Stimulated activated naive B cell treated with anti-CD40 and anti-IgM and Interleukin-4, amounts not matched to agents 10 μg/mL and 1 μg/mL and 100 μg/mL, for 72 hours (primary cell): Measurements from ENCODE around the gene MYO18B.

Source experiments
- ATAC-seq, 2 donors: fragments of 150-1000 bp; cut with Tn5 transposase; replicated peaks; 2 replicates each; pipeline ENCODE4 v1.10.0; 2021; ENCODE audit warnings: moderate library complexity in 1 of 2
- DNase-seq: peaks from one replicate; pipeline ENCODE4 v3.0.0; 2021
- H3K27ac Mint-ChIP-seq: one replicate; pipeline ENCODE4 v1.8.0; 2022; ENCODE audit warnings: mild to moderate bottlenecking, mixed read lengths
- H3K27me3 Mint-ChIP-seq, 2 donors: one replicate each; pipeline ENCODE4 v1.8.0; 2022; ENCODE audit warnings: mixed read lengths in 2 of 2
- H3K36me3 Mint-ChIP-seq, 2 donors: one replicate each; pipeline ENCODE4 v1.8.0; 2022; ENCODE audit warnings: mixed read lengths in 2 of 2, mild to moderate bottlenecking in 1 of 2
- H3K4me1 Mint-ChIP-seq, 2 donors: one replicate each; pipeline ENCODE4 v1.8.0; 2022; ENCODE audit warnings: mixed read lengths in 2 of 2, mild to moderate bottlenecking in 1 of 2
- H3K4me3 Mint-ChIP-seq, 2 donors: one replicate each; pipeline ENCODE4 v1.8.0; 2022; ENCODE audit warnings: mild to moderate bottlenecking in 2 of 2, mixed read lengths in 2 of 2, moderate library complexity in 1 of 2
- H3K9me3 Mint-ChIP-seq, 2 donors: one replicate each; pipeline ENCODE4 v1.8.0; 2022; ENCODE audit warnings: mixed read lengths in 2 of 2, mild to moderate bottlenecking in 1 of 2

The MYO18B gene

GRCh38 chr22:25750569-25751173 lies 8.7 kb downstream of the MYO18B start:
- Mint-ChIP-seq H3K4me3 (no peak overlapping the region), H3K9me3 (no peaks in the 10 kb centered on the region), H3K36me3 (no peaks in the 10 kb centered on the region), H3K27me3 (peaks cover 0 to 4% of the 10 kb centered on the region in 2 donors), H3K27ac (no peak overlapping the region), H3K4me1 (peaks cover 0 to 5% of the 10 kb centered on the region in 2 donors)
- DNase-seq = no peak
- no peak for ATAC-seq

GRCh38 chr22:25751174-25751581 lies 9.2 kb downstream of the MYO18B start:
- H3K9me3 Mint-ChIP-seq = no peaks in the 10 kb centered on the region
- peaks cover 0 to 4% of the 10 kb centered on the region in 2 donors for H3K27me3 Mint-ChIP-seq
- no peaks in the 10 kb centered on the region for H3K36me3 Mint-ChIP-seq
- H3K4me1 Mint-ChIP-seq = peaks cover 0 to 5% of the 10 kb centered on the region in 2 donors
- no peak overlapping the region for H3K4me3 Mint-ChIP-seq
- ATAC-seq (no peak), DNase-seq (no peak)
- H3K27ac Mint-ChIP-seq = no peak overlapping the region

GRCh38 chr22:25752615-25753214 lies 10.7 kb downstream of the MYO18B start:
- no peak overlapping the region for H3K4me3 Mint-ChIP-seq
- no peak for DNase-seq
- H3K27ac Mint-ChIP-seq = no peak overlapping the region
- H3K9me3 Mint-ChIP-seq = no peaks in the 10 kb centered on the region
- H3K27me3 Mint-ChIP-seq = peaks cover 0 to 4% of the 10 kb centered on the region in 2 donors
- H3K36me3 Mint-ChIP-seq = no peaks in the 10 kb centered on the region
- H3K4me1 Mint-ChIP-seq = peaks cover 0 to 5% of the 10 kb centered on the region in 2 donors
- no peak for ATAC-seq

GRCh38 chr22:25753252-25753651 lies 11.3 kb downstream of the MYO18B start:
- Mint-ChIP-seq H3K27me3 (peaks cover 0 to 4% of the 10 kb centered on the region in 2 donors), H3K4me1 (peaks cover 0 to 5% of the 10 kb centered on the region in 2 donors), H3K9me3 (no peaks in the 10 kb centered on the region), H3K27ac (no peak overlapping the region), H3K36me3 (no peaks in the 10 kb centered on the region), H3K4me3 (peak overlapping the region in 1 of 2 donors; percentile 46)
- ATAC-seq (no peak), DNase-seq (no peak)

GRCh38 chr22:25754527-25755202 lies 12.7 kb downstream of the MYO18B start:
- ATAC-seq (no peak), DNase-seq (no peak)
- Mint-ChIP-seq H3K27me3 (peaks cover 0 to 4% of the 10 kb centered on the region in 2 donors), H3K36me3 (no peaks in the 10 kb centered on the region), H3K27ac (no peak overlapping the region), H3K4me1 (no peaks in the 10 kb centered on the region), H3K4me3 (no peak overlapping the region), H3K9me3 (no peaks in the 10 kb centered on the region)

GRCh38 chr22:25757686-25758085 lies 15.7 kb downstream of the MYO18B start:
- Mint-ChIP-seq H3K4me3 (no peak overlapping the region), H3K4me1 (no peaks in the 10 kb centered on the region), H3K27me3 (no peaks in the 10 kb centered on the region), H3K36me3 (no peaks in the 10 kb centered on the region), H3K27ac (no peak overlapping the region), H3K9me3 (no peaks in the 10 kb centered on the region)
- no peak for DNase-seq
- ATAC-seq = no peak

GRCh38 chr22:25758316-25758715 lies 16.3 kb downstream of the MYO18B start:
- no peaks in the 10 kb centered on the region for H3K4me1 Mint-ChIP-seq
- H3K9me3 Mint-ChIP-seq = no peaks in the 10 kb centered on the region
- ATAC-seq (no peak), DNase-seq (no peak)
- no peaks in the 10 kb centered on the region for H3K36me3 Mint-ChIP-seq
- no peak overlapping the region for H3K27ac Mint-ChIP-seq
- H3K4me3 Mint-ChIP-seq = no peak overlapping the region
- H3K27me3 Mint-ChIP-seq = no peaks in the 10 kb centered on the region

GRCh38 chr22:25759825-25760231 lies 17.8 kb downstream of the MYO18B start:
- Mint-ChIP-seq H3K27me3 (no peaks in the 10 kb centered on the region), H3K36me3 (no peaks in the 10 kb centered on the region), H3K27ac (no peak overlapping the region), H3K4me1 (no peaks in the 10 kb centered on the region), H3K4me3 (no peak overlapping the region), H3K9me3 (no peaks in the 10 kb centered on the region)
- ATAC-seq = no peak
- no peak for DNase-seq

GRCh38 chr22:25760294-25760693 lies 18.3 kb downstream of the MYO18B start:
- Mint-ChIP-seq H3K27ac (no peak overlapping the region), H3K27me3 (no peaks in the 10 kb centered on the region), H3K9me3 (no peaks in the 10 kb centered on the region), H3K36me3 (no peaks in the 10 kb centered on the region), H3K4me1 (no peaks in the 10 kb centered on the region), H3K4me3 (no peak overlapping the region)
- no peak for ATAC-seq
- DNase-seq = no peak

- ATAC-seq (no peak), DNase-seq (no peak)
- H3K4me1 Mint-ChIP-seq = no peaks in the 10 kb centered on the region
- no peak overlapping the region for H3K27ac Mint-ChIP-seq
- H3K36me3 Mint-ChIP-seq = no peaks in the 10 kb centered on the region
- H3K4me3 Mint-ChIP-seq = no peak overlapping the region
- H3K9me3 Mint-ChIP-seq = peaks cover 3 to 4% of the 10 kb centered on the region in 2 donors
- H3K27me3 Mint-ChIP-seq = no peaks in the 10 kb centered on the region
These were observed 19.0 kb downstream of the MYO18B start for GRCh38 chr22:25760848-25761595.

- DNase-seq = no peak
- H3K4me3 Mint-ChIP-seq = no peak overlapping the region
- peaks cover 12 to 15% of the 10 kb centered on the region in 2 donors for H3K9me3 Mint-ChIP-seq
- no peaks in the 10 kb centered on the region for H3K27me3 Mint-ChIP-seq
- no peak for ATAC-seq
- H3K4me1 Mint-ChIP-seq = no peaks in the 10 kb centered on the region
- no peak overlapping the region for H3K27ac Mint-ChIP-seq
- H3K36me3 Mint-ChIP-seq = peaks cover 8 to 10% of the 10 kb centered on the region in 2 donors
These were observed 20.2 kb downstream of the MYO18B start for GRCh38 chr22:25762147-25762546.

GRCh38 chr22:25763239-25763777 lies 21.3 kb downstream of the MYO18B start:
- DNase-seq = no peak
- no peak overlapping the region for H3K27ac Mint-ChIP-seq
- H3K4me3 Mint-ChIP-seq = no peak overlapping the region
- H3K27me3 Mint-ChIP-seq = no peaks in the 10 kb centered on the region
- ATAC-seq = no peak
- peaks cover 14 to 22% of the 10 kb centered on the region in 2 donors for H3K9me3 Mint-ChIP-seq
- peaks cover 8 to 13% of the 10 kb centered on the region in 2 donors for H3K36me3 Mint-ChIP-seq
- no peaks in the 10 kb centered on the region for H3K4me1 Mint-ChIP-seq

GRCh38 chr22:25764270-25765015 lies 22.5 kb downstream of the MYO18B start:
- peaks cover 15 to 27% of the 10 kb centered on the region in 2 donors for H3K9me3 Mint-ChIP-seq
- no peak overlapping the region for H3K4me3 Mint-ChIP-seq
- H3K27me3 Mint-ChIP-seq = no peaks in the 10 kb centered on the region
- H3K36me3 Mint-ChIP-seq = peaks cover 8 to 19% of the 10 kb centered on the region in 2 donors
- DNase-seq (no peak), ATAC-seq (no peak)
- peaks cover 9 to 10% of the 10 kb centered on the region in 2 donors for H3K4me1 Mint-ChIP-seq
- no peak overlapping the region for H3K27ac Mint-ChIP-seq

- Mint-ChIP-seq H3K36me3 (peaks cover 8 to 19% of the 10 kb centered on the region in 2 donors), H3K4me1 (peaks cover 10 to 15% of the 10 kb centered on the region in 2 donors), H3K27ac (no peak overlapping the region), H3K4me3 (no peak overlapping the region), H3K27me3 (no peaks in the 10 kb centered on the region), H3K9me3 (peaks cover 16 to 27% of the 10 kb centered on the region in 2 donors)
- DNase-seq (no peak), ATAC-seq (no peak)
These were observed 23.0 kb downstream of the MYO18B start for GRCh38 chr22:25765016-25765367.
